ENCODE data around the gene CREB5.

GRCh38 chr7:28470344-28470743, 58.0 kb downstream of the CREB5 start:
- no peak for TF ChIP-seq CTCF (IDR thresholded peaks at IDR 0.05)
- no peak for TF ChIP-seq POLR2A (IDR thresholded peaks at IDR 0.05)
- no peak for TF ChIP-seq POLR2AphosphoS5 (IDR thresholded peaks at IDR 0.05)

Data from breast epithelium (tissue), 3 donors.